Neural cell (in vitro differentiated cells): ENCODE measurements around the gene PRICKLE2.

ENCODE experiments used
- EP300 ChIP-seq: fragments of 450-650 bp; conservative IDR thresholded peaks from 2 replicates; pipeline ENCODE4 v1.6.1; 2014; ENCODE audit warnings: antibody characterized with exemption, mild to moderate bottlenecking, moderate library complexity; ENCODE audit not compliant: poor library complexity, severe bottlenecking
- TF ChIP-seq, protein P1 (sequence below): fragments of 450-650 bp; IDR thresholded peaks from 2 replicates; pipeline ENCODE4 v1.5.1; 2014; ENCODE audit warnings: antibody characterized with exemption, mild to moderate bottlenecking, moderate library complexity; ENCODE audit not compliant: poor library complexity, severe bottlenecking

DNA sequence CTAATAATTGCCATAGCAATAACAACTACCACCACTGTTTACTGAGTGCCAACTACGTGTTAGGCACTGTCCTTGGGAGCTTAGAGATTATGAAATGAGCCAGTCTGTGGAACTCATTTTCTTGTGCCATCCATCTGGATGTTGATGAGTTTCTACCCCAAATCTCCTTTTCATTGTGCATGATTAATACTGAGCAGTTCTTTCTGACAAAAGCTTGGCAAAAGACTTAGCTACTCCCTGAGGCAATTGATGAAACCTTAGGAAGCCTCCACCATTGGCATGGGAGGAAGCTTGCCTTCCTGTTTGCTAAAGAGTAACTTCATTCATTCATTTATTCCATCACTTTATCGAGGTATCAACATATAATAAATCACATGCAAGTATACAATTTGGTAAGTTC lies 39.8 kb downstream of the PRICKLE2 start:
- TF ChIP-seq, protein P1, sequence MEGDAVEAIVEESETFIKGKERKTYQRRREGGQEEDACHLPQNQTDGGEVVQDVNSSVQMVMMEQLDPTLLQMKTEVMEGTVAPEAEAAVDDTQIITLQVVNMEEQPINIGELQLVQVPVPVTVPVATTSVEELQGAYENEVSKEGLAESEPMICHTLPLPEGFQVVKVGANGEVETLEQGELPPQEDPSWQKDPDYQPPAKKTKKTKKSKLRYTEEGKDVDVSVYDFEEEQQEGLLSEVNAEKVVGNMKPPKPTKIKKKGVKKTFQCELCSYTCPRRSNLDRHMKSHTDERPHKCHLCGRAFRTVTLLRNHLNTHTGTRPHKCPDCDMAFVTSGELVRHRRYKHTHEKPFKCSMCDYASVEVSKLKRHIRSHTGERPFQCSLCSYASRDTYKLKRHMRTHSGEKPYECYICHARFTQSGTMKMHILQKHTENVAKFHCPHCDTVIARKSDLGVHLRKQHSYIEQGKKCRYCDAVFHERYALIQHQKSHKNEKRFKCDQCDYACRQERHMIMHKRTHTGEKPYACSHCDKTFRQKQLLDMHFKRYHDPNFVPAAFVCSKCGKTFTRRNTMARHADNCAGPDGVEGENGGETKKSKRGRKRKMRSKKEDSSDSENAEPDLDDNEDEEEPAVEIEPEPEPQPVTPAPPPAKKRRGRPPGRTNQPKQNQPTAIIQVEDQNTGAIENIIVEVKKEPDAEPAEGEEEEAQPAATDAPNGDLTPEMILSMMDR = no peak
- TF ChIP-seq EP300 = no peak
